Cardiac muscle cell (in vitro differentiated cells and primary cell): ENCODE data around the gene QPCT. TPM values are rescaled to one million over a fixed set of nuclear protein-coding genes. Genes with fewer than 3 reads are reported as not detected.

Experiments
- DNase-seq, 2 donors: peaks; one replicate each; pipeline versions ENCODE4 v3.0.0 to v3.0.0-alpha.2; 2010 to 2017; ENCODE audit warnings: low read depth in 1 of 2, low spot score in 1 of 2
- H3K27ac ChIP-seq: fragments of 200-600 bp; sonication (generic); 2 replicates; pipeline ENCODE4 v1.5.1; 2016
- H3K27me3 ChIP-seq: fragments of 200-600 bp; sonication (generic); 2 replicates; pipeline ENCODE4 v1.6.0; 2016; ENCODE audit warnings: control low read depth
- H3K36me3 ChIP-seq: fragments of 200-600 bp; sonication (generic); 2 replicates; pipeline ENCODE4 v1.5.1; 2016; ENCODE audit warnings: control low read depth
- H3K4me1 ChIP-seq: fragments of 200-600 bp; sonication (generic); 2 replicates; pipeline ENCODE4 v1.8.1; 2017; ENCODE audit warnings: low read depth, mild to moderate bottlenecking, mixed run types
- H3K4me3 ChIP-seq: fragments of 200-600 bp; sonication (generic); 2 replicates; pipeline ENCODE4 v1.5.1; 2016; ENCODE audit warnings: mild to moderate bottlenecking
- H3K9me3 ChIP-seq: fragments of 200-600 bp; sonication (generic); 2 replicates; pipeline ENCODE4 v1.5.1; 2017; ENCODE audit warnings: low read depth, mild to moderate bottlenecking, control low read depth
- polyA plus RNA-seq: library from polyadenylated mRNA; unstranded; fragments of >200 nt; fragmentation: Nextera tagmentation; extraction: Ambion mirVana; gene quantifications from 2 replicates; pipeline ENCODE4 v1.2.1, GENCODE V29; 2016
- total RNA-seq: library from RNA; depleted of rRNA; stranded (reverse); fragments of >200 nt; gene quantifications from 2 replicates; pipeline ENCODE4 v1.2.3, GENCODE V29; 2016
- TF ChIP-seq, protein P1 (sequence below): IDR thresholded peaks from 2 replicates; pipeline ENCODE4 v1.5.1; 2012; ENCODE audit warnings: low read depth, mild to moderate bottlenecking, low read length

QPCT gene
- total and polyA plus RNA-seq, 2 experiments from 2014 or later = 0.33 TPM; not detected in 1

- TF ChIP-seq, protein P1, sequence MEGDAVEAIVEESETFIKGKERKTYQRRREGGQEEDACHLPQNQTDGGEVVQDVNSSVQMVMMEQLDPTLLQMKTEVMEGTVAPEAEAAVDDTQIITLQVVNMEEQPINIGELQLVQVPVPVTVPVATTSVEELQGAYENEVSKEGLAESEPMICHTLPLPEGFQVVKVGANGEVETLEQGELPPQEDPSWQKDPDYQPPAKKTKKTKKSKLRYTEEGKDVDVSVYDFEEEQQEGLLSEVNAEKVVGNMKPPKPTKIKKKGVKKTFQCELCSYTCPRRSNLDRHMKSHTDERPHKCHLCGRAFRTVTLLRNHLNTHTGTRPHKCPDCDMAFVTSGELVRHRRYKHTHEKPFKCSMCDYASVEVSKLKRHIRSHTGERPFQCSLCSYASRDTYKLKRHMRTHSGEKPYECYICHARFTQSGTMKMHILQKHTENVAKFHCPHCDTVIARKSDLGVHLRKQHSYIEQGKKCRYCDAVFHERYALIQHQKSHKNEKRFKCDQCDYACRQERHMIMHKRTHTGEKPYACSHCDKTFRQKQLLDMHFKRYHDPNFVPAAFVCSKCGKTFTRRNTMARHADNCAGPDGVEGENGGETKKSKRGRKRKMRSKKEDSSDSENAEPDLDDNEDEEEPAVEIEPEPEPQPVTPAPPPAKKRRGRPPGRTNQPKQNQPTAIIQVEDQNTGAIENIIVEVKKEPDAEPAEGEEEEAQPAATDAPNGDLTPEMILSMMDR = no peak
- no peak overlapping the region for H3K4me3 ChIP-seq
- no peaks in the 10 kb centered on the region for H3K9me3 ChIP-seq
- no peaks in the 10 kb centered on the region for H3K27me3 ChIP-seq
- no peak overlapping the region for H3K27ac ChIP-seq
- no peak for DNase-seq
- H3K4me1 ChIP-seq = no peaks in the 10 kb centered on the region
- H3K36me3 ChIP-seq = no peaks in the 10 kb centered on the region
Observed at GRCh38 chr2:37394263-37394662, 49.8 kb downstream of the QPCT start.

GRCh38 chr2:37394796-37395555 lies 50.5 kb downstream of the QPCT start:
- no peak overlapping the region for H3K27ac ChIP-seq
- H3K4me1 ChIP-seq = no peaks in the 10 kb centered on the region
- no peaks in the 10 kb centered on the region for H3K27me3 ChIP-seq
- TF ChIP-seq, protein P1 = no peak
- no peaks in the 10 kb centered on the region for H3K36me3 ChIP-seq
- peak in 1 of 2 donors; percentile 74 for DNase-seq
- no peaks in the 10 kb centered on the region for H3K9me3 ChIP-seq
- no peak overlapping the region for H3K4me3 ChIP-seq

DNA sequence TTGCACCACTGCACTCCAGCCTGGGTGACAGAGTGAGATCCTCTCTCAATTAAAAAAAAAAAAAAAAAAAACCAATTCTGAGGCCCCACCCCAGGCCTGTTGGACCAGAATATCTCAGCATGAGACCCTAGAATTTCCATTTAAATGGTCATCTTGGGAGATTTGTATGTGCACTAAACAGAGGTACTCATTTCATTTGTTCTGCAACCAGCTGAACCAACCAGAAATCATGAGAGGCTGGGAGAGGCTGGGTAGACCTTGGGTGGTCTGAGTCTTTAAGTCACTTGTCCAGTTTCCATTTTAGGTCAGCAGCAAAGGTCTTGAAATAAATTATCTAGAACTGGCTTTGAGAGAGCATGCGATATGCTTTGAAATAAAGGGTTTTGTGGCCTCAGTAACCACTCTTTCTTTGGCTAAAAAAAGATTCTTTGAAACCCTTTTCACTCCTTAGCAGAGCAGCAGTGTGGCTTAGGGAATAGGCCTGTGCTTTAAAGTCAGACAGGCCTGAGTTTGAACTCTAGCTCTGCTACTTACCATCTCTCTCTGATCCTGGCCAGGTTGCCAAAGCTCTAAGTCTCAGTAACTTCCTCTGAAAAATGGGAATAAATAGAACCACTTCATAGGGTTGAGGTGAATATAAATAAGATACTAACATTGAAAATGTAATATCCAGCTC lies 52.6 kb downstream of the QPCT start:
- no peaks in the 10 kb centered on the region for H3K27me3 ChIP-seq

GRCh38 chr2:37398990-37399389 lies 54.6 kb downstream of the QPCT start:
- Histone ChIP-seq H3K9me3 (no peaks in the 10 kb centered on the region), H3K36me3 (no peaks in the 10 kb centered on the region), H3K27ac (no peak overlapping the region), H3K27me3 (no peaks in the 10 kb centered on the region), H3K4me1 (no peaks in the 10 kb centered on the region), H3K4me3 (no peak overlapping the region)
- DNase-seq = no peak
- TF ChIP-seq, protein P1 = no peak

More for the DNA sequence above, 52.6 kb downstream of the QPCT start:
- TF ChIP-seq, protein P1 = no peak
- Histone ChIP-seq H3K4me1 (no peaks in the 10 kb centered on the region), H3K36me3 (no peaks in the 10 kb centered on the region), H3K4me3 (no peak overlapping the region), H3K27ac (no peak overlapping the region), H3K9me3 (no peaks in the 10 kb centered on the region)
- DNase-seq = no peak

DNA sequence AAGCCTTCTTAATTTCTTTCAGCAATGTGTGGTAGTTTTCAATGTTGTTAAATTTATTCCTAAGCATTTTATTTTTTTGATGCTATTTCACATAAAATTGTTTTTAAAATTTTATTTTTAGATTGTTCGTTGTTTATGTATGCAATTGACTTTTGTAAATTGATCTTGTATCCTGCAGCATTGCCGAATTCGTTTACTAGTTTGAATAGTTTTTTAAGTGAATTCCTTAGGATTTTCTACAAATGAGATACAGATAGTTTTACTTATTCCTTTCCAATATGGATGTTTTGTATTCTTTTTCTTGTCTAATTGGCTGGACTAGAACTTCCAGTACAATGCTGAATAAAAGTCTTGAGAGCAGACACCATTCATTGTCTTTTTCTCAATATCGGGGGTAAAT lies 55.6 kb downstream of the QPCT start:
- H3K36me3 ChIP-seq = no peaks in the 10 kb centered on the region
- no peak overlapping the region for H3K4me3 ChIP-seq
- TF ChIP-seq, protein P1 = no peak
- no peaks in the 10 kb centered on the region for H3K4me1 ChIP-seq
- DNase-seq = no peak
- H3K27ac ChIP-seq = no peak overlapping the region
- H3K9me3 ChIP-seq = no peaks in the 10 kb centered on the region
- no peaks in the 10 kb centered on the region for H3K27me3 ChIP-seq
